WTC11 (cell line): ENCODE results near the gene KLHL29. TPM values are rescaled to one million over a fixed set of nuclear protein-coding genes. Genes with fewer than 3 reads are reported as not detected.

ENCODE experiments used
- ATAC-seq: fragments of 200-7000 bp; cut with Tn5 transposase; 2 replicates; pipeline ENCODE4 v1.10.0; 2021; ENCODE audit warnings: mild to moderate bottlenecking, moderate library complexity
- CTCF ChIA-PET: fragments of 300-600 bp; sonication (Branson Sonifier 250); formaldehyde crosslinking; loops from one replicate; lab custom pipeline; 2021; ENCODE audit warnings: antibody characterized with exemption; lab: Charles Lee
- POLR2A ChIA-PET: fragments of 350-600 bp; sonication (Branson Sonifier 250); formaldehyde crosslinking; loops from one replicate; lab custom pipeline; 2021; ENCODE audit warnings: antibody characterized with exemption; lab: Charles Lee
- DNase-seq: peaks from one replicate; pipeline ENCODE4 v3.0.0; 2021; ENCODE audit warnings: low spot score
- H3K27ac Mint-ChIP-seq: 2 replicates; pipeline ENCODE4 v1.8.0; 2021; ENCODE audit warnings: mixed read lengths
- H3K27me3 Mint-ChIP-seq: 2 replicates; pipeline ENCODE4 v1.8.0; 2021; ENCODE audit warnings: low read depth, mild to moderate bottlenecking, moderate library complexity, mixed read lengths
- H3K36me3 Mint-ChIP-seq: 2 replicates; pipeline ENCODE4 v1.8.0; 2021; ENCODE audit warnings: mixed read lengths
- H3K4me1 Mint-ChIP-seq: 2 replicates; pipeline ENCODE4 v1.8.0; 2022; ENCODE audit warnings: mixed read lengths
- H3K4me3 Mint-ChIP-seq: 2 replicates; pipeline ENCODE4 v1.8.0; 2021; ENCODE audit warnings: mild to moderate bottlenecking, moderate library complexity, mixed read lengths
- H3K9me3 Mint-ChIP-seq: 2 replicates; pipeline ENCODE4 v1.8.0; 2021; ENCODE audit warnings: mixed read lengths
- AFF4 ChIP-seq: sonication (generic); formaldehyde crosslinking; IDR thresholded peaks from 2 replicates; pipeline ENCODE4 v1.8.1; 2023; ENCODE audit warnings: mild to moderate bottlenecking, missing genetic modification reagents, borderline replicate concordance
- ATF1 ChIP-seq: sonication (generic); formaldehyde crosslinking; IDR thresholded peaks from 2 replicates; pipeline ENCODE4 v1.8.1; 2023; ENCODE audit warnings: mild to moderate bottlenecking, moderate library complexity, missing genetic modification reagents
- ATF6 ChIP-seq: sonication (generic); formaldehyde crosslinking; IDR thresholded peaks from 2 replicates; pipeline ENCODE4 v1.8.1; 2023; ENCODE audit warnings: mild to moderate bottlenecking, missing genetic modification reagents
- CBFB ChIP-seq: sonication (generic); formaldehyde crosslinking; IDR thresholded peaks from 2 replicates; pipeline ENCODE4 v1.8.1; 2022; ENCODE audit warnings: mild to moderate bottlenecking, low read depth, missing genetic modification reagents
- ERG ChIP-seq: fragments of 250-450 bp; sonication (Bioruptor Pico); IDR thresholded peaks from 2 replicates; pipeline ENCODE4 v1.8.0; 2021; ENCODE audit warnings: mild to moderate bottlenecking
- ETV6 ChIP-seq: sonication (generic); formaldehyde crosslinking; IDR thresholded peaks from 2 replicates; pipeline ENCODE4 v1.8.1; 2022; ENCODE audit warnings: mild to moderate bottlenecking, missing genetic modification reagents
- FOXJ3 ChIP-seq: sonication (generic); formaldehyde crosslinking; IDR thresholded peaks from 2 replicates; pipeline ENCODE4 v1.9.0; 2021; ENCODE audit warnings: missing genetic modification reagents, mild to moderate bottlenecking, borderline replicate concordance
- FOXP4 ChIP-seq: sonication (generic); formaldehyde crosslinking; IDR thresholded peaks from 2 replicates; pipeline ENCODE4 v1.8.0; 2022; ENCODE audit warnings: mild to moderate bottlenecking, missing genetic modification reagents
- IRF2 ChIP-seq: sonication (generic); formaldehyde crosslinking; IDR thresholded peaks from 2 replicates; pipeline ENCODE4 v1.8.0; 2022; ENCODE audit warnings: low read depth, missing genetic modification reagents, borderline replicate concordance
- MLX ChIP-seq: sonication (generic); formaldehyde crosslinking; IDR thresholded peaks from 2 replicates; pipeline ENCODE4 v1.8.1; 2023; ENCODE audit warnings: mild to moderate bottlenecking, missing genetic modification reagents, moderate library complexity
- MYBL2 ChIP-seq: sonication (generic); formaldehyde crosslinking; IDR thresholded peaks from 2 replicates; pipeline ENCODE4 v1.8.1; 2023; ENCODE audit warnings: mild to moderate bottlenecking, moderate library complexity, missing genetic modification reagents
- NFE2L1 ChIP-seq: sonication (generic); formaldehyde crosslinking; IDR thresholded peaks from 2 replicates; pipeline ENCODE4 v1.8.1; 2023; ENCODE audit warnings: missing genetic modification reagents
- NR3C1 ChIP-seq: sonication (generic); formaldehyde crosslinking; conservative IDR thresholded peaks from 2 replicates; pipeline ENCODE4 v1.8.1; 2023; ENCODE audit warnings: low read depth, mild to moderate bottlenecking, missing genetic modification reagents
- SMAD3 ChIP-seq: sonication (generic); formaldehyde crosslinking; IDR thresholded peaks from 2 replicates; pipeline ENCODE4 v1.8.0; 2022; ENCODE audit warnings: missing genetic modification reagents, mild to moderate bottlenecking, borderline replicate concordance
- SOX15 ChIP-seq: fragments of 250-450 bp; sonication (Bioruptor Pico); IDR thresholded peaks from 2 replicates; pipeline ENCODE4 v1.9.0; 2021; ENCODE audit warnings: mild to moderate bottlenecking
- TEAD1 ChIP-seq: sonication (generic); formaldehyde crosslinking; IDR thresholded peaks from 2 replicates; pipeline ENCODE4 v1.8.0; 2022; ENCODE audit warnings: mild to moderate bottlenecking, missing genetic modification reagents
- USF2 ChIP-seq: sonication (generic); formaldehyde crosslinking; IDR thresholded peaks from 2 replicates; pipeline ENCODE4 v1.8.1; 2023; ENCODE audit warnings: mild to moderate bottlenecking, missing genetic modification reagents, moderate library complexity
- ZNF263 ChIP-seq: sonication (generic); formaldehyde crosslinking; IDR thresholded peaks from 2 replicates; pipeline ENCODE4 v1.8.1; 2022; ENCODE audit warnings: low read depth, mild to moderate bottlenecking, moderate library complexity, missing genetic modification reagents
- ZNF532 ChIP-seq: fragments of 250-450 bp; sonication (Bioruptor Pico); IDR thresholded peaks from 2 replicates; pipeline ENCODE4 v1.9.0; 2021; ENCODE audit warnings: mild to moderate bottlenecking, borderline replicate concordance
- total RNA-seq: library from RNA; stranded (reverse); gene quantifications from 3 replicates; pipeline ENCODE4 v1.2.3, GENCODE V29; 2021

The KLHL29 gene
- total RNA-seq, 1 experiment from 2014 or later = 7.1 TPM

GRCh38 chr2:23696752-23697045, 311.7 kb downstream of the KLHL29 start (continued):
- TF ChIP-seq MLX (CRISPR knock-in tag) (no peak), USF2 (CRISPR knock-in tag) (no peak), SOX15 (no peak), ERG (no peak), AFF4 (CRISPR knock-in tag) (no peak), TEAD1 (CRISPR knock-in tag) (no peak), FOXJ3 (CRISPR knock-in tag) (no peak), CBFB (no peak)
- TF ChIP-seq, all 79 proteins: peak for 0

- no peak for ATAC-seq
- TF ChIP-seq ATF6 (CRISPR knock-in tag) = no peak
- TF ChIP-seq MYBL2 (CRISPR knock-in tag) = no peak
- TF ChIP-seq NR3C1 (CRISPR knock-in tag) = no peak
- TF ChIP-seq FOXP4 = no peak
- no peak for TF ChIP-seq IRF2
- no peak for TF ChIP-seq ZNF532 (CRISPR knock-in tag)
- TF ChIP-seq SMAD3 = no peak
- no peak for TF ChIP-seq ATF1 (CRISPR knock-in tag)
- no peak for TF ChIP-seq ETV6 (CRISPR knock-in tag)
- no peak for TF ChIP-seq NFE2L1 (CRISPR knock-in tag)
- TF ChIP-seq ZNF263 (CRISPR knock-in tag) = no peak
- H3K36me3 Mint-ChIP-seq = peaks cover 24% of the 10 kb centered on the region
- ChIA-PET CTCF (interaction anchor here (1.0 kb wide), 1 partner anchor 387 kb away, joined by 4 read pairs; the partner anchor contains the start of gene TP53I3), POLR2A (no interaction called here)
- H3K9me3 Mint-ChIP-seq = peaks cover 13% of the 10 kb centered on the region
- no peak for DNase-seq
- no peak overlapping the region for H3K27ac Mint-ChIP-seq
- peaks cover 11% of the 10 kb centered on the region for H3K4me1 Mint-ChIP-seq
- H3K4me3 Mint-ChIP-seq = no peak overlapping the region
- H3K27me3 Mint-ChIP-seq = no peaks in the 10 kb centered on the region
Observed at GRCh38 chr2:23697256-23698075, 312.5 kb downstream of the KLHL29 start.
